ENCODE data around the gene SH3BP5L.

The SH3BP5L gene

DNA sequence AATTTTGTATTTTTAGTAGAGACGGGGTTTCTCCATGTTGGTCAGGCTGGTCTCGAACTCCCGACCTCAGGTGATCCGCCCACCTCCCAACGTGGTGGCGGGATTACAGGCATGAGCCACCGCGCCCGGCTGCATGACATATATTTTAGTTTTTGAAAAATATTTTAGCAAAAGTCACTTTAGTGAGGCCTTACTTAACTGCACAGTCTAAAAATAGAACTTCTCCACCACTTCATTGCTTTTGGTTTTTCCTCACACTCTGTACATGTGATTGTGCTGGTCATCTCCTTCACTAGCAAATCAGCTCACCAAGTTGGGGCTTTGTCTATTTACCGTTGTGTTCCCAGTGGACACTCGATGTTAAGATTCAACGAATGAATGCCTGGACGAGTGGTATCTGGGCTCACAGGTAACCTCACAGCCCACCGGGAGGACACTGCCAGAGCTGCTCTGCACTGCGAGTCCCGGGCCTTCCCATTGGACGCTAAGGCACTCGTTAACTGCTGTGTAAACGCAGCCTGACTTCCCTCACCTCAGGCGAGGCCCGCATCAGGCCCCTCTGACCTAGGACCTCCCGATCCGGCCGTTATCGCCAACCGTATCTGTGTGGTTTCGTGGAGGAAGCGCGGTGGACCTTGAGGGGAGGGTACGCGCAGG is 47.2 kb upstream of the SH3BP5L start:
- no peaks in the 10 kb centered on the region for H4K20me1 ChIP-seq (ENCODE audit: insufficient read depth, low read length)
- H3K36me3 ChIP-seq (ENCODE audit: insufficient read depth, low read length): no peaks in the 10 kb centered on the region
- no peaks in the 10 kb centered on the region for H3K79me2 ChIP-seq (ENCODE audit: insufficient read depth, low read length)
- H3K27me3 ChIP-seq (ENCODE audit: insufficient read depth, low read length, poor library complexity): no peaks in the 10 kb centered on the region
- peak; percentile 67 for ATAC-seq (ENCODE audit: insufficient read depth, low read depth)
- peaks cover 18% of the 10 kb centered on the region for H3K4me1 ChIP-seq (ENCODE audit: insufficient read depth, low read length)
- TF ChIP-seq, protein P1, sequence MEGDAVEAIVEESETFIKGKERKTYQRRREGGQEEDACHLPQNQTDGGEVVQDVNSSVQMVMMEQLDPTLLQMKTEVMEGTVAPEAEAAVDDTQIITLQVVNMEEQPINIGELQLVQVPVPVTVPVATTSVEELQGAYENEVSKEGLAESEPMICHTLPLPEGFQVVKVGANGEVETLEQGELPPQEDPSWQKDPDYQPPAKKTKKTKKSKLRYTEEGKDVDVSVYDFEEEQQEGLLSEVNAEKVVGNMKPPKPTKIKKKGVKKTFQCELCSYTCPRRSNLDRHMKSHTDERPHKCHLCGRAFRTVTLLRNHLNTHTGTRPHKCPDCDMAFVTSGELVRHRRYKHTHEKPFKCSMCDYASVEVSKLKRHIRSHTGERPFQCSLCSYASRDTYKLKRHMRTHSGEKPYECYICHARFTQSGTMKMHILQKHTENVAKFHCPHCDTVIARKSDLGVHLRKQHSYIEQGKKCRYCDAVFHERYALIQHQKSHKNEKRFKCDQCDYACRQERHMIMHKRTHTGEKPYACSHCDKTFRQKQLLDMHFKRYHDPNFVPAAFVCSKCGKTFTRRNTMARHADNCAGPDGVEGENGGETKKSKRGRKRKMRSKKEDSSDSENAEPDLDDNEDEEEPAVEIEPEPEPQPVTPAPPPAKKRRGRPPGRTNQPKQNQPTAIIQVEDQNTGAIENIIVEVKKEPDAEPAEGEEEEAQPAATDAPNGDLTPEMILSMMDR (IDR thresholded peaks at IDR 0.05; ENCODE audit: borderline replicate concordance, extremely low read depth, low read length, poor library complexity, severe bottlenecking): no peak
- TF ChIP-seq EZH2 (IDR thresholded peaks at IDR 0.05; ENCODE audit: borderline replicate concordance, low read depth, low read length, severe bottlenecking): no peak
- peak overlapping the region; percentile 57 for H2AFZ ChIP-seq (ENCODE audit: low read depth, low read length)
- peak overlapping the region; percentile 24 to 67; a peak in 3 of 4 replicates for H3K4me3 ChIP-seq (ENCODE audit: low read depth in 1 of 2, low read length in 2 of 2)
- peak; percentile 62 for DNase-seq
- H3K9ac ChIP-seq (ENCODE audit: low read depth, low read length): peak overlapping the region; percentile 66
- peak overlapping the region; percentile 77 for H3K4me2 ChIP-seq (ENCODE audit: insufficient read depth, low read length)
- no peaks in the 10 kb centered on the region for H3K9me3 ChIP-seq (ENCODE audit: insufficient read depth, low read length, severe bottlenecking)
- H3K27ac ChIP-seq (ENCODE audit: low read length): peak overlapping the region; percentile 89

- TF ChIP-seq EZH2 (IDR thresholded peaks at IDR 0.05; ENCODE audit: borderline replicate concordance, low read depth, low read length, severe bottlenecking): no peak
- TF ChIP-seq, protein P1 (IDR thresholded peaks at IDR 0.05; ENCODE audit: borderline replicate concordance, extremely low read depth, low read length, poor library complexity, severe bottlenecking): no peak
- no peaks in the 10 kb centered on the region for H3K27me3 ChIP-seq (ENCODE audit: insufficient read depth, low read length, poor library complexity)
- peak overlapping the region; percentile 27; the same call in 1 of the 2 replicates for H3K4me2 ChIP-seq (ENCODE audit: insufficient read depth, low read length)
- H3K79me2 ChIP-seq (ENCODE audit: insufficient read depth, low read length): no peaks in the 10 kb centered on the region
- no peak for ATAC-seq (ENCODE audit: insufficient read depth, low read depth)
- H4K20me1 ChIP-seq (ENCODE audit: insufficient read depth, low read length): no peaks in the 10 kb centered on the region
- peaks cover 18% of the 10 kb centered on the region for H3K4me1 ChIP-seq (ENCODE audit: insufficient read depth, low read length)
- H3K9me3 ChIP-seq (ENCODE audit: insufficient read depth, low read length, severe bottlenecking): no peaks in the 10 kb centered on the region
- no peak overlapping the region for H3K4me3 ChIP-seq (ENCODE audit: low read depth in 1 of 2, low read length in 2 of 2)
- no peak overlapping the region for H3K9ac ChIP-seq (ENCODE audit: low read depth, low read length)
- H3K27ac ChIP-seq (ENCODE audit: low read length): no peak overlapping the region
- no peak overlapping the region for H2AFZ ChIP-seq (ENCODE audit: low read depth, low read length)
- no peak for DNase-seq
- no peaks in the 10 kb centered on the region for H3K36me3 ChIP-seq (ENCODE audit: insufficient read depth, low read length)
Measured at GRCh38 chr1:248871837-248872401, 46.2 kb upstream of the SH3BP5L start.

- TF ChIP-seq EZH2 (IDR thresholded peaks at IDR 0.05; ENCODE audit: borderline replicate concordance, low read depth, low read length, severe bottlenecking): no peak
- TF ChIP-seq, protein P1 (IDR thresholded peaks at IDR 0.05; ENCODE audit: borderline replicate concordance, extremely low read depth, low read length, poor library complexity, severe bottlenecking): no peak
- peaks cover 4% of the 10 kb centered on the region for H3K79me2 ChIP-seq (ENCODE audit: insufficient read depth, low read length)
- peak; percentile 89 for DNase-seq
- H2AFZ ChIP-seq (ENCODE audit: low read depth, low read length): peak overlapping the region; percentile 90
- peak overlapping the region; percentile 93 for H3K4me2 ChIP-seq (ENCODE audit: insufficient read depth, low read length)
- peak overlapping the region; percentile 52 to 90 for H3K4me3 ChIP-seq (ENCODE audit: low read depth in 1 of 2, low read length in 2 of 2)
- H3K27ac ChIP-seq (ENCODE audit: low read length): peak overlapping the region; percentile 79
- H3K36me3 ChIP-seq (ENCODE audit: insufficient read depth, low read length): no peaks in the 10 kb centered on the region; the same call in 1 of the 2 replicates
- H4K20me1 ChIP-seq (ENCODE audit: insufficient read depth, low read length): no peaks in the 10 kb centered on the region
- peak; percentile 81 for ATAC-seq (ENCODE audit: insufficient read depth, low read depth)
- no peaks in the 10 kb centered on the region for H3K9me3 ChIP-seq (ENCODE audit: insufficient read depth, low read length, severe bottlenecking)
- peak overlapping the region; percentile 73 for H3K9ac ChIP-seq (ENCODE audit: low read depth, low read length)
- peaks cover 37% of the 10 kb centered on the region for H3K4me1 ChIP-seq (ENCODE audit: insufficient read depth, low read length)
- no peaks in the 10 kb centered on the region for H3K27me3 ChIP-seq (ENCODE audit: insufficient read depth, low read length, poor library complexity)
Measured at GRCh38 chr1:248862998-248863881, 37.5 kb upstream of the SH3BP5L start.

All from DND-41 (cell line).